Erythroblast (primary cell): ENCODE results near the gene CHRNG.
A peak's percentile ranks its signal among the peaks of the same experiment; 100 is the strongest.
"Not testable (repeated sequence)": the region's sequence is repeated elsewhere in the genome, so short reads cannot be mapped to it uniquely, and the experiment has no call there.

Experiments used
- DNase-seq, 2 experiments: peaks; one replicate each; lab custom pipeline; 2025; lab: John Stamatoyannopoulos, UW
- GATA1 ChIP-seq: IDR thresholded peaks from 2 replicates; pipeline ENCODE4 v1.6.1; 2011; ENCODE audit warnings: low read depth, mild to moderate bottlenecking, control low read depth, low read length, moderate library complexity
- POLR2A ChIP-seq: IDR thresholded peaks from 2 replicates; pipeline ENCODE4 v1.6.1; 2011; ENCODE audit warnings: mild to moderate bottlenecking, low read length

Gene CHRNG

GRCh38 chr2:232556426-232556825, 16.9 kb downstream of the CHRNG start:
- no peak for TF ChIP-seq GATA1
- DNase-seq, result no peak

- TF ChIP-seq POLR2A (no peak), GATA1 (no peak)
- DNase-seq, result no peak
These were observed 23.1 kb downstream of the CHRNG start for GRCh38 chr2:232562515-232563151.

- TF ChIP-seq POLR2A (peak; percentile 3), GATA1 (no peak)
- no peak for DNase-seq
These were observed 24.1 kb downstream of the CHRNG start for GRCh38 chr2:232563580-232563979.

GRCh38 chr2:232567721-232568120, 28.2 kb downstream of the CHRNG start:
- TF ChIP-seq GATA1 (no peak), POLR2A (no peak)
- no peak for DNase-seq

GRCh38 chr2:232568161-232568560, 28.7 kb downstream of the CHRNG start:
- TF ChIP-seq GATA1, result no peak
- TF ChIP-seq POLR2A, result no peak
- DNase-seq, result peak; percentile 76 to 82

GRCh38 chr2:232569541-232569940, 30.0 kb downstream of the CHRNG start:
- no peak for TF ChIP-seq POLR2A
- TF ChIP-seq GATA1, result no peak

GRCh38 chr2:232570481-232570880, 31.0 kb downstream of the CHRNG start:
- not testable (repeated sequence) for DNase-seq

More at GRCh38 chr2:232569541-232569940, 30.0 kb downstream of the CHRNG start:
- no peak for DNase-seq

GRCh38 chr2:232571026-232571474, 31.6 kb downstream of the CHRNG start:
- no peak for DNase-seq
- TF ChIP-seq GATA1 (no peak), POLR2A (no peak)

GRCh38 chr2:232573042-232573441, 33.5 kb downstream of the CHRNG start:
- TF ChIP-seq POLR2A, result no peak
- TF ChIP-seq GATA1, result no peak
- DNase-seq, result no peak

GRCh38 chr2:232573771-232574435, 34.4 kb downstream of the CHRNG start:
- TF ChIP-seq GATA1, result no peak
- TF ChIP-seq POLR2A, result no peak
- DNase-seq, result no peak

- TF ChIP-seq POLR2A, result no peak
- DNase-seq, result no peak
These were observed 35.3 kb downstream of the CHRNG start for GRCh38 chr2:232574674-232575403.

- no peak for DNase-seq
- TF ChIP-seq POLR2A (no peak), GATA1 (no peak)
These were observed 35.9 kb downstream of the CHRNG start for GRCh38 chr2:232575404-232575746.

GRCh38 chr2:232576995-232577394, 37.5 kb downstream of the CHRNG start:
- DNase-seq, result no peak
- TF ChIP-seq GATA1 (no peak), POLR2A (no peak)

- TF ChIP-seq GATA1, result no peak
- TF ChIP-seq POLR2A, result no peak
- no peak for DNase-seq
These were observed 38.3 kb downstream of the CHRNG start for GRCh38 chr2:232577841-232578240.
